Measurements from ENCODE around the gene H1-8. TPM values are rescaled to one million over a fixed set of nuclear protein-coding genes. Genes with fewer than 3 reads are reported as not detected.

The H1-8 gene
- total RNA-seq, 1 experiment from 2014 or later = not detected

- CTCF ChIA-PET = interaction anchor here (2.1 kb wide), 1 partner anchor 62 kb away, joined by 8 read pairs; no protein-coding TSS in a partner anchor
- RAD21 ChIA-PET (ENCODE audit: low non-redundant PET in 1 of 2, low total read pairs in 2 of 2, uncharacterized antibody in 2 of 2, unreplicated experiment in 2 of 2) = no interaction called here
- Histone ChIP-seq H3K9me2 (ENCODE audit: insufficient read depth) (no peaks in the 10 kb centered on the region), H3K27me3 (ENCODE audit: insufficient read depth, low read length) (no peaks in the 10 kb centered on the region), H3K9me3 (ENCODE audit: control insufficient read depth in 1 of 2, insufficient read depth in 1 of 2, low read depth in 1 of 2, low read length in 2 of 2) (no peaks in the 10 kb centered on the region), H4K20me1 (ENCODE audit: insufficient read depth) (no peaks in the 10 kb centered on the region), H3K4me3 (replicated peaks in 1 of 2; ENCODE audit: low read depth in 1 of 2, low read length in 2 of 2) (no peak overlapping the region), H3K79me2 (ENCODE audit: insufficient read depth, low read length) (no peaks in the 10 kb centered on the region), H3K9ac (ENCODE audit: low read length) (no peak overlapping the region), H2AFZ (ENCODE audit: low read depth, low read length, poor library complexity, severe bottlenecking) (no peak overlapping the region), H3K4me1 (ENCODE audit: control insufficient read depth in 1 of 2, insufficient read depth in 2 of 2, low read length in 2 of 2) (peaks cover 0 to 6% of the 10 kb centered on the region in 2 experiments; a peak in 1 of 4 replicates), H3K36me3 (ENCODE audit: control insufficient read depth in 1 of 2, insufficient read depth in 2 of 2, low read length in 2 of 2) (no peaks in the 10 kb centered on the region), H3K27ac (ENCODE audit: low read depth, low read length) (no peak overlapping the region), H3K4me2 (ENCODE audit: low read length) (no peak overlapping the region)
- intact Hi-C loops (cut with micrococcal nuclease) = no loop called here
- ATAC-seq (0 out of 2 replicates have a peak, but pooled peaks have one; percentile 24), DNase-seq (ENCODE audit: low read depth, low spot score) (no peak)
- POLR2A ChIA-PET = no interaction called here
- BruUV-seq (replicated peaks) = no TSS peak
- TF ChIP-seq SIN3A (IDR thresholded peaks at IDR 0.05; ENCODE audit: low read depth) = no peak
- TF ChIP-seq YY1 (IDR thresholded peaks at IDR 0.05; ENCODE audit: extremely low read depth, insufficient replicate concordance, low read depth, low read length) = no peak
Measured at GRCh38 chr3:129552287-129553050, 9.5 kb downstream of the H1-8 start.

- Histone ChIP-seq H3K9me2 (ENCODE audit: insufficient read depth) (no peaks in the 10 kb centered on the region), H3K4me2 (ENCODE audit: low read length) (no peak overlapping the region), H3K27ac (ENCODE audit: low read depth, low read length) (no peak overlapping the region), H4K20me1 (ENCODE audit: insufficient read depth) (no peaks in the 10 kb centered on the region), H3K9me3 (ENCODE audit: control insufficient read depth in 1 of 2, insufficient read depth in 1 of 2, low read depth in 1 of 2, low read length in 2 of 2) (no peaks in the 10 kb centered on the region), H2AFZ (ENCODE audit: low read depth, low read length, poor library complexity, severe bottlenecking) (no peak overlapping the region), H3K4me3 (replicated peaks in 1 of 2; ENCODE audit: low read depth in 1 of 2, low read length in 2 of 2) (no peak overlapping the region), H3K27me3 (ENCODE audit: insufficient read depth, low read length) (no peaks in the 10 kb centered on the region), H3K36me3 (ENCODE audit: control insufficient read depth in 1 of 2, insufficient read depth in 2 of 2, low read length in 2 of 2) (no peaks in the 10 kb centered on the region), H3K4me1 (ENCODE audit: control insufficient read depth in 1 of 2, insufficient read depth in 2 of 2, low read length in 2 of 2) (peaks cover 0 to 6% of the 10 kb centered on the region in 2 experiments; a peak in 1 of 4 replicates), H3K79me2 (ENCODE audit: insufficient read depth, low read length) (no peaks in the 10 kb centered on the region), H3K9ac (ENCODE audit: low read length) (no peak overlapping the region)
- RAD21 ChIA-PET (ENCODE audit: low non-redundant PET in 1 of 2, low total read pairs in 2 of 2, uncharacterized antibody in 2 of 2, unreplicated experiment in 2 of 2) = no interaction called here
- ATAC-seq = no peak
- CTCF ChIA-PET = no interaction called here
- BruUV-seq (replicated peaks) = no TSS peak
- intact Hi-C loops (cut with micrococcal nuclease) = no loop called here
- DNase-seq (ENCODE audit: low read depth, low spot score) = no peak
- TF ChIP-seq ZBTB33 (IDR thresholded peaks at IDR 0.05; ENCODE audit: extremely low read depth, insufficient replicate concordance, low read length) (no peak), CTCF (IDR thresholded peaks at IDR 0.05 in 2 of 3, conservative IDR thresholded peaks at IDR 0.05 in 1 of 3; ENCODE audit: borderline replicate concordance in 1 of 3, insufficient read depth in 1 of 3, low read depth in 2 of 3, low read length in 2 of 3) (no peak), SIN3A (IDR thresholded peaks at IDR 0.05; ENCODE audit: low read depth) (no peak), POLR2A (IDR thresholded peaks at IDR 0.05; ENCODE audit: borderline replicate concordance, extremely low read depth, insufficient read depth, insufficient read length) (no peak), EGR1 (IDR thresholded peaks at IDR 0.05; ENCODE audit: low read depth) (no peak), ZNF274 (IDR thresholded peaks at IDR 0.05; ENCODE audit: low read depth, low read length) (no peak), MAX (IDR thresholded peaks at IDR 0.05) (no peak), ZFX (IDR thresholded peaks at IDR 0.05) (no peak), ELF1 (IDR thresholded peaks at IDR 0.05; ENCODE audit: borderline replicate concordance, low read depth) (no peak), POLR2AphosphoS5 (IDR thresholded peaks at IDR 0.05; ENCODE audit: low read depth, low read length) (no peak), SP1 (IDR thresholded peaks at IDR 0.05; ENCODE audit: low read depth) (no peak)
- POLR2A ChIA-PET = no interaction called here
Measured at GRCh38 chr3:129553171-129553570, 10.2 kb downstream of the H1-8 start.
